IPS-18c (cell line): ENCODE data around the gene CTNNAL1.
"Not testable (repeated sequence)": the region's sequence is repeated elsewhere in the genome, so short reads cannot be mapped to it uniquely, and the experiment has no call there.

Source experiments
- H3K4me3 ChIP-seq: 2 replicates; pipeline ENCODE4 v1.7.0; 2013; ENCODE audit warnings: low read depth, mild to moderate bottlenecking, low read length, moderate library complexity; ENCODE audit not compliant: insufficient read depth
- H3K9me3 ChIP-seq: one replicate; pipeline ENCODE4 v1.6.1; 2013; ENCODE audit warnings: mild to moderate bottlenecking, low read length, moderate library complexity; ENCODE audit not compliant: control insufficient read depth, insufficient read depth

Gene CTNNAL1, protein sequence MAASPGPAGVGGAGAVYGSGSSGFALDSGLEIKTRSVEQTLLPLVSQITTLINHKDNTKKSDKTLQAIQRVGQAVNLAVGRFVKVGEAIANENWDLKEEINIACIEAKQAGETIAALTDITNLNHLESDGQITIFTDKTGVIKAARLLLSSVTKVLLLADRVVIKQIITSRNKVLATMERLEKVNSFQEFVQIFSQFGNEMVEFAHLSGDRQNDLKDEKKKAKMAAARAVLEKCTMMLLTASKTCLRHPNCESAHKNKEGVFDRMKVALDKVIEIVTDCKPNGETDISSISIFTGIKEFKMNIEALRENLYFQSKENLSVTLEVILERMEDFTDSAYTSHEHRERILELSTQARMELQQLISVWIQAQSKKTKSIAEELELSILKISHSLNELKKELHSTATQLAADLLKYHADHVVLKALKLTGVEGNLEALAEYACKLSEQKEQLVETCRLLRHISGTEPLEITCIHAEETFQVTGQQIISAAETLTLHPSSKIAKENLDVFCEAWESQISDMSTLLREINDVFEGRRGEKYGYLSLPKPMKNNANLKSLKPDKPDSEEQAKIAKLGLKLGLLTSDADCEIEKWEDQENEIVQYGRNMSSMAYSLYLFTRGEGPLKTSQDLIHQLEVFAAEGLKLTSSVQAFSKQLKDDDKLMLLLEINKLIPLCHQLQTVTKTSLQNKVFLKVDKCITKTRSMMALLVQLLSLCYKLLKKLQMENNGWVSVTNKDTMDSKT

DNA sequence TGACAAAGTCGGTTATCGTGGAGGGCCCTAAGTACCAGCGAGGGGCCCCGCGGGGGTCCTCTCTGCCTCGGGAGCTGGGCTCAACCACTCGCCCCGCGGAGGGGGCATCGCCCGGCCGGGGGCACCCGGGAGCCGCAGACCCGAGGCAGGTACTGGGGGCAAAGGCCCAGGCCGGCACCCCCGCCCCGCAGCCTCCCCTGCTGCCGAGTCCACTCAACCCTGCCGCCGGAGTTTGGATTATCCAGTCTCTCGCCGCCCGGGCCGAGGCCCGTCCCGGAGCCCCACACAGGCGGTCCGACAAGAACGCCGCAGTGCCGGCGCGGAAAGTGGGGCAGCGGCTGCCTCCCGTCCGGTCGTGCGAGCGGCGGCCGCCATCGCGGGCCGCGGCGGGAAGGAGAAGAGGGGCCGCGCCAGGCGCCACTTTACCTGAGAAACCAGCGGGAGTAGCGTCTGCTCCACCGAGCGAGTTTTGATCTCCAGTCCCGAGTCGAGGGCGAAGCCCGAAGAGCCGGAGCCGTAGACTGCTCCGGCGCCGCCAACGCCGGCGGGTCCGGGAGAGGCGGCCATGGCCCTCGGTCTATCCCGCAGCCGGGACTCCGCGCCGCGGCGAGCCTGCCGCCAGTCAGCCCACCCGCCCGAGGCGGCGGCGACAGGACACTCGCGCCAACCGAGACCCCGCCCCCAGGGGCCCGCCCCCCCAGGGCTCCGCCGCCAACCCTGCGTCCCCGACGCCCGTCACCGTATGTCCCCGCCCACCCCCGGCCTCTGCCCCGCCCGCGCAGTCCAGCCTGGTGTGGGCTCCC is at the start of gene CTNNAL1:
CTNNAL1 (minus strand) TSS at position 624 of the 803 bp plus-strand sequence; CDS start at position 567, 57 bp downstream.
- no peaks in the 10 kb centered on the region for H3K9me3 ChIP-seq
- peak within 1 kb of the TSS; percentile 83 for H3K4me3 ChIP-seq

DNA sequence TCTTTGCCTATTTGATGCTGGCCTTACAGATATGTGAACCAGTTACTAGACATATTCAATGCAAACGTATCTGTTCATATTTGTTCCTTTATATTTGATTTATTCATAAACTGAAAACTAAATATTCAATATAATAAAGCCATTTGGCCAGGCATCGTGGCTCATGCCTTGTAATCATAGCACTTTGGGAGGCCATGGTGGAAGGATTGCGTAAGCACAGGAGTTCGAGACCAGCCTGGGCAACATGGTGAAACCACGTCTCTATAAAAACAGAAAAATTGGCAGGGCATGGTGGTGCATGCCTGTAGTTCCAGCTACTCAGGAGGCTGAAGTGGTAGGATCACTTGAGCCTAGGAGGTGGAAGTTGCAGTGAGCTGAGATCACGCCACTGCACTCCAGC is 49.2 kb upstream of the CTNNAL1 start:
- H3K9me3 ChIP-seq: no peaks in the 10 kb centered on the region
- no peak overlapping the region for H3K4me3 ChIP-seq

DNA sequence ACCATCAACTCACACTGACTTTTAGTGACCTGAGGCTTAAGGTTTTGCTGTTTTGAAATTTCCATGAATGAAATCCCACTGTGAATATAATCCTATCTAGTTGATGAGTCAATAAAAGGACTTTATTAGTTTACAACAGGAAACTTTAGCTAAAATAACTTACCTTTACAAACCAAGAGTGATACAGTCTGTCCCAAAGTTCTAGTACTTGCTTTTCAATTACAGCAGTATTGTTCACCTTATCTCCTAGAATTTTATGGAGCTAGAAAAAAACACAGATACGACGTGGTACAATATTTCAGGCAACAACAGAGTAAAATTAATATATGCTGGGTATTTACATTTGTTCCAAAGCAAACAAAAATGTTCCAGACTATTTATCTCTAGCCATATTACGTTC is 46.9 kb upstream of the CTNNAL1 start:
- Histone ChIP-seq H3K9me3 (no peaks in the 10 kb centered on the region), H3K4me3 (no peak overlapping the region)

DNA sequence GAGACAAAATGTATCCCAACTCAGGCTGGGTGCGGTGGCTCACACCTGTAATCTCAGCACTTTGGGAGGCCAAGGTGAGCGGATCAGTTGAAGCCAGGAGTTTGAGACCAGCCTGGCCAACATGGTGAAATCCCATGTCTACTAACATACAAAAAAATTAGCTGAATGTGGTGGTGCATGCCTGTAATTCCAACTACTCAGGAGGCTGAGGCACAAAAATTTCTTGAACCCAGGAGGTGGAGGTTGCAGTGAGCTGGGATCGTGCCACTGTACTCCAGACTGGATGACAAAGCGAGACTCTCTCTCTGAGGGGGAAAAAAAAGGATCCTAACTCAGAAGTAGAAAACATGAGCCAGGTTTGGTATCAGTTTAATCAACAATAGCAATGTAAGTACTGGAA is 39.8 kb upstream of the CTNNAL1 start:
- not testable (repeated sequence) for H3K9me3 ChIP-seq

DNA sequence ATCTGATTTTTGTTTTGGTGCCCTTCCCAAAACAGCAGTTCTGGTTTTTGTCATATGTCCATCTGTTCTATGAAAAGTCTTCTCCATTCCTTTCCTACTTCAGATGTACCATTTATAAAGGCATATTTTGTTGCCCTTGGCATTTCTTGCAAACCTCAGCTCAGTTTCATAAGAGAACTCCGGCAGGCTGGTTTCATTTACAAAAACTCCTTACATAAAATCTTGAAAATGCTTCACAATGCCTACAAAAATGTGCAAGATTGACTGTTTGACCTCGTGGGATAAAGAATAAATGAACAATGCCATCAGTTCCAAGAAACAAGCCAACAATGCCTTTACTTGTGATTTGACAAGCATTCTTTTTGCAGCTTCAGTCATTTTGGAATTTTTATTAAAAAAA is 39.1 kb upstream of the CTNNAL1 start:
- H3K9me3 ChIP-seq: no peaks in the 10 kb centered on the region
- H3K4me3 ChIP-seq: no peak overlapping the region

More for the DNA sequence above, 39.8 kb upstream of the CTNNAL1 start:
- not testable (repeated sequence) for H3K4me3 ChIP-seq

DNA sequence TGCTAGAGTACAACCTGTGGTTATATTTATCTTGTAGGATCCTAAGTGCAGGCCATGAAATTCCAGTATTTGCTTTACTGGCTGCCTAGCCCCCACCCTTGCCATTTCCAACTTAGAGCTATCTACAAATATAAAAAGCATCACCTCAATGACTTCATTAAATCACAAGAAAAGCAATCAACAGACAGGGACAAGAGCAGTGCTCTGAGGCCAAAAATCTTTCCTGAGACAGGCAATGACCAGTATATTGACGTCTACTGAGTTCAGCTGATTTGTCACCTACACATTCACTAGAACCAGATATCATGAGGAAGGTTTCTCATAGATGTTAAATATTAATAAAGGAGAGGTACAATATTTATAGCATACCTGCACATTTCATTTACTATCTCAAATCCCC is 38.4 kb upstream of the CTNNAL1 start:
- no peaks in the 10 kb centered on the region for H3K9me3 ChIP-seq
- no peak overlapping the region for H3K4me3 ChIP-seq

DNA sequence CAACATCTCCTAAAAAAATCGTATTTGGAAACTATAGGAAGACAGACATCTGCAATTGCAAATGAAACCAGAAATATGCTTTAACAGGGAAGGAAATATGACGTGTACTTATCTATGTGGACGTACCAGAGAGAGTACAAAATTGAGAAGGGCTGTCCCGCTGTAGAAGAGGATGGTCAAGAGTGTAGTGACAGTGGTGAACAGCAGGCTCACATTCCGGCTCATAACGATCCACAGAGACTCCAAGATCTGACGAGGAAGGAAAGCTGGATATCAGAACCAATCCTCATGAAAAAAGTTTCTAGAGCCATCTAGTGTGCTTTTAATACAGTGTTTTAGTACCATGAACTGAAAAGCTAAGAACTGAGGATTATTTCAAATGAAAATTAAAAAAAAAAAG is 37.1 kb upstream of the CTNNAL1 start:
- no peak overlapping the region for H3K4me3 ChIP-seq
- no peaks in the 10 kb centered on the region for H3K9me3 ChIP-seq

DNA sequence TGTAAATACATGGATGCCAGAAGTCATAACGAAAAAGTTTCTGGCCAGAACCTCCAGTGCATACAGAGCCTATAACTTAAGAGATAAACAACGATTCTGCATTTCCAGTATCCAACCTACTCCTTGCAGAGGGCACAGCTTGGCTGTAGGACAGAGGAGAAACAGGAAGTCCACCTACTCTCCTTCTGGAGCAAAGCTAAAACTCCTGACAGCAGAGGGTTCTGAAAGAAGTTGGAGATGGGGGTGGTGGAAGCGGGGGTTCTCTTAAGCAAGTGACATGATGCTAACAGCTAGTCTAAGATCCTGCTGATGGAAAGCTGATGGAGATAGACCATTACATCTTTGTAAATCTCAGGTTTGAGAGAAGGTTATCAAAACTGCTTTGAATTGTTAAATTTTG is 35.5 kb upstream of the CTNNAL1 start:
- no peak overlapping the region for H3K4me3 ChIP-seq
- no peaks in the 10 kb centered on the region for H3K9me3 ChIP-seq

DNA sequence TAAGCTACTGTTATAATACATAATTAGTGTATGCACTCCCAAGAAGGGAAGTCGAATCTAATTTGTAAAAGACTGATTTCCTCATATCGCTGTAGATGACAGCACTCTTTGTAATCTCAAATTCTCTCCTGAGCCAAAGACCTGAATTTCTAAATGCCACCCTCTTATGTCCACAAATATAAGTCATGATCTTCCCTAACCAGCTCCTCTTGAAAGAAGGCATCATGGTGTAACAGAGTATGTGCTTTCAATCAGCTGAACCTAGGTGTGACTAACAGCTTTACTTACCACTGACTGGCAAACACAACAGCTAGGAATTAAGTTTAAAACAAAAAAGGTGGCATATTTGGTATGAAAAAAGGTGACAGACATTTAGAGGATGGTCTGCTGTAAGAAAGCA is 34.0 kb upstream of the CTNNAL1 start:
- Histone ChIP-seq H3K4me3 (no peak overlapping the region), H3K9me3 (no peaks in the 10 kb centered on the region)

DNA sequence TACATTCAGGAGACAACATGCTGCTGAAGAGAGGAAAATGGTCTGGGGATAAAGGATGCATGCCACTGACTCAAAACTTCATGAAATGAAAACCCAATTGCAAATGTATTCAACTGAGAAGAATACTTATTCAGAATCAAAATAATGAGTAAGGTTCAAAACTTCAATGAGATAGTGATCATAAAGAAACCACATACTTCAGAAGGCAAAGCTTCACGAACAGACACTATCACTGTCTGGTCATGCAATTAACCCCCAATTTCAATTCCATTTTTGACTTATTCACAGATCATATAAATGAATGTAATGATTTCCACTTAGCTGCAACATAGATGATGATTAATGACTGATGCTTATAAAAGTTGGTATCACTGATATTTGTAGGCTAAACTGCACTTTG is 33.0 kb upstream of the CTNNAL1 start:
- Histone ChIP-seq H3K9me3 (no peaks in the 10 kb centered on the region), H3K4me3 (no peak overlapping the region)

DNA sequence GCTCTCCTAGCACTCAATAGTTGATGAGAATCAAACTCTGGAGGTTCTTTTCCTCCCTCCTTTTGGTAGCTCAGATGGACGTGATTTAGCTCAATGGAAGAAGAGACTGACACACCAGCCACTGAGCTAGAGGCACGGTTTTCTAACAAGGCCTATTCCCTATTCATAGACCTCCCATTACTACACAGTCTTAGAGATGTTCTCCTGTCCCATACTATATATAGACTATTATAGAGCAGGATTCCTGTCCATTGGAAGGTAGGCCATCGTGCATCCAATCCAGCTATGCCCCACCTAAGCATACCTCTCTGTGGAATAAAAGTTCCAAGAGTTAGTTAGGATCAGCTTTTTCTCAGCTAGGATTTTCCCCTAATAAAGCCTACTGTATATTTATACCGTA is 30.3 kb upstream of the CTNNAL1 start:
- Histone ChIP-seq H3K4me3 (no peak overlapping the region), H3K9me3 (no peaks in the 10 kb centered on the region)

DNA sequence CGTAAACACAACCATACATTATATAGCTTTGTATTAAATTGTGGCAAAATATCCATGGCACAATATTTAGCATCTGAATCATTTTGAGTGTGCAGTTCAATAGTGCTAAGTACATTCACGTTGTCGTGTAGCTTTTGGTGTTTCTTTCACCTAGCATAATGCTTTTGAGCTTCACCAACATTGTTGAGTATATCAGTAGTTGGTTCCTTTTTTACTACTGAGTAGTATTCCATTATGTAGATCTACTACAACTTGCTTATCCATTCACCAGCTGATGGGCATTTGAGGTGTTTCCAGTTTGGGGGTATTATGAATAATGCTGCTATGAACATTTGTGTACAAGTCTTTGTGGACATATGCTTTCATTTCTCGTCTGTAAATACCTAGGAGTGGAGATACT is 27.3 kb upstream of the CTNNAL1 start:
- Histone ChIP-seq H3K4me3 (no peak overlapping the region), H3K9me3 (no peaks in the 10 kb centered on the region)

DNA sequence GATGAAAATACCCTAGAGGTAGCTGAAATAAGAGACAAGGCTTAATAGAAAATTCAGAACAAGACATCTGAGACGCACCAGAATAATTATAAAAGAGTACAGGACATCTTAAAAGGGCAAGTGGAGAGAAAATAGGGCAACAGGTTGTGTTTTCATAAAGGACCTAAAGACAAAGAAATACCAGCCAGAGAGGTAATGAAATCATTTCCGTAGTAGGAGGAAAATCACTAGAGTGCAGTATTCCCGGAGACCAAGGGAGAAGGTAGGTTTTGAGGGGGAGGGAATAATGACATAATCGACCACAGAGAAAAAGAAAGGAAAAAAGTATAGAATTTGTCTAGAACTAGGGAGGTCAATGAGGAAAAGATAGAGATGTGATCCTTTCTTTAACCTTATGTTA is 26.2 kb upstream of the CTNNAL1 start:
- no peak overlapping the region for H3K4me3 ChIP-seq
- no peaks in the 10 kb centered on the region for H3K9me3 ChIP-seq

DNA sequence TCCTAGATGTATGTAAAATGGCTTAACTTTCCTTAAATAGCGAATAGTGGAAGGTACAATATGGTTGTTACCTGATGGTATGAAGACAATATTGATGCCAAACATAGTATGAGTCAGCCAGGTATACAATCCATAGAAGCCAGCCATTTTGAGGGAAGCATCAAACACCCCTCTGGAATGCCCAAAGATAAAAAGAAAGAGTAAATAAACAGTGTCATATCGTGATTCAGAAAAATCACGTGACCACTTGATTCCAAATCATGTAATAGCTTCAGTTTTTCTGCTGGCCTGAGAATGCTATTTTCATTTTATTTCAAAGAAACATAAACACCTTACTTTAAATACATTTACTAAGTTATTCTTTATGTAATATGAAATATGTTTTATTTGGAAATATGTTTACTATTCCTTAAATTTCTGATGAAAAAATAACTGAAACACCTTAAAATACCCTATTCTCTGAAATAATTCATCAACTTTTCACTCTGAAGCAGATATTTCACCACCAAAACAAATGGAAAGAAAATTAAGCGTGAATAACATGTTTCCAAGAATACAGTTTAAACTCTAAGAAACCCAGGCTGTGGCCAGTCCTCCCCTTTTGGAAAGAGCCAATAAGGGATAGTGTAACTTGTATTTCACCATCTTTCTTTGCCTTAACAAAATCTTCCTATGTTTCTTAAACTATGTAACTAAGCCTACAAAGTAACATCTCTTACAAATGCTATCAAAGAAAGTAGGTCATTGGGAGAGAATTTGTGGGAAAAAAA is 24.8 kb upstream of the CTNNAL1 start:
- no peak overlapping the region for H3K4me3 ChIP-seq
- no peaks in the 10 kb centered on the region for H3K9me3 ChIP-seq

DNA sequence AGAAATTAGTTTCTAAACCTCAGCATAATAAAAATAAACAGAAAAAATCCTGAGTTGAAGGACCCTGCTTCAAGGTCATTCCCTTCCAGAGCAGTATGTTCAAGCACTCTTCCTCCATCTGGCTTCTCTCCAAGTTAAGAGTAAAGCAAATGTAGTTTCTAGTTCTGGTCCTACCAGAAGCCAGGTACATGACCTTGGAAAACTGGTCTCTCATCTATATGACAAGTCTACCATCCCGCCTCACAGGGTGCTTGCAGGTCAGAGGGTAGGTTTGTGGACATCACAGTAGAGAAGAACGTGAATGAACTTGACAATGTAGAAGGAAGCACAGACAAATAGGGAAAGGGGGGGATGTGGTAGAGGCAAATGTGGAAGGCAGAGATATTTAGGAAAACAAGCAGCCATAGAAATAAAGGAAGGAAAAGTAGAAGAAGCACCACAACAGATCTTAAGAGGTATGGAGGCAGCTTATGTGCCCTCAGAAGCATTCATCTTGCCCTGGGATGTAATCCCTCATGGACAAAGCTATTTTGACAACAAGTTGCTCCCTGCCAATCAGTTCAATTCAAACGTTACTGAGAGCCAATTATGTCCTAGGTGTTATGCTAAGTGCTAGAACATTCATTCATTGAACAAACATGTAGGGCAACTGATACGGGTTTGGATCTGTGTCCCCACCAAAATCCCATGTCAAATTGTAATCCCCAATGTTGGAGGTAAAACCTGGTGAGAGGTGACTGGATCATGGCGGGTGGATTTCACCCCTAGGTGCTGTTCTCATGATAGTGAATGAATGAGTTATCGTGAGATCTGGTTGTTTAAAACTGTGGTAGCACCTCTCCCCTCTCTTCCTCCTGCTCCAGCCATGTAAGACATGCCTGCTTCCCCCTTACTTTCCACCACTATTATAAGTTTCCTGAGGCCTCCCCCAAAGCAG is 23.7 kb upstream of the CTNNAL1 start:
- Histone ChIP-seq H3K9me3 (no peaks in the 10 kb centered on the region), H3K4me3 (no peak overlapping the region)

DNA sequence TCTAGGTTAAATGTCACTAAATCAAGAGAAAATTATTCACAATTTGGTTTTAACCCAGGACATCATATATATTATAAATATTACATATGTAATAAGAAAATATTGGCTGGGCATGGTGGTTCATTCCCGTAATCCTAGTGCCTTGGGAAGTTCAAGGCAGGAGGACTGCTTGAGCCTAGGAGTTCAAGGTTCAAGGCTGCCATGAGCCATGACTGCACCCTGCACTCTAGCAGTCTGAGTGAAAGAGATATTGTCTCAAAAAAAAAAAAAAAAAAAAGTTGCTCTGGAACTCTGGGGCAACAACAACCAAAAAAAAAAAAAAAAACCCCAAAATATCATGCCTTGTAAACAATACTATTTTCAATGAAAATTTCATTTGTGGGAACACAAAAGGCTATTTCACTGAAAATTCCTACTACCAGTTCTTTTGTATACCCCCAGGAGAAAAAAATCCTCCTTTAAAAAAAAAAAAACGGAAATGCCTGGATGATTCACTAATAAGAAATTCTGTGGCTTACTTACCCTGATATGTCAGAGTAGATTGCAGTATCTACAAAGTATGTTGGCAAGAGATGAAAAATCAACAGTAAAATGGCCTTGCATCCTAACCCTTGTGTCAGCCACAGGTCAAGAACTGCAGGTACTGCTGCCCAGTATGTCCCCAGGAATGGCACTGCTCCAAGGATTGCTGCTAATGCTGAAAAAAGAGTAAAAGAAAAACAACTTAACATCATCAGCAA is 22.6 kb upstream of the CTNNAL1 start:
- Histone ChIP-seq H3K4me3 (no peak overlapping the region), H3K9me3 (no peaks in the 10 kb centered on the region)
